Prostate gland (tissue), 2 donors: ENCODE data around the gene APOL2. TPM values are rescaled to one million over a fixed set of nuclear protein-coding genes. Genes with fewer than 3 reads are reported as not detected.

Experiments
- DNase-seq: peaks from one replicate; pipeline ENCODE4 v3.0.0-alpha.2; 2019; ENCODE audit warnings: low spot score
- H3K27ac ChIP-seq, 2 donors: fragments of 200-600 bp; sonication (generic); 2 replicates each; pipeline ENCODE4 v1.5.1; 2017 to 2019
- H3K27me3 ChIP-seq: fragments of 200-600 bp; sonication (generic); replicated peaks from 2 replicates; pipeline ENCODE4 v1.5.1; 2019; ENCODE audit not compliant: insufficient read depth
- H3K36me3 ChIP-seq, 2 donors: fragments of 200-600 bp; sonication (generic); 1 replicate in 1 of 2; 2 replicates in 1 of 2; pipeline versions ENCODE4 v1.5.1 to v1.8.1; 2017 to 2019
- H3K4me1 ChIP-seq: fragments of 200-600 bp; sonication (generic); replicated peaks from 2 replicates; pipeline ENCODE4 v1.5.1; 2019
- H3K4me3 ChIP-seq, 2 donors: fragments of 200-600 bp; sonication (generic); 2 replicates each; pipeline ENCODE4 v1.5.1; 2017 to 2019
- H3K9me3 ChIP-seq: fragments of 200-600 bp; sonication (generic); 2 replicates; pipeline ENCODE4 v1.5.1; 2017
- POLR2A ChIP-seq: fragments of 450-650 bp; IDR thresholded peaks from one replicate; pipeline ENCODE4 v1.6.1; 2016; ENCODE audit warnings: antibody characterized with exemption, mild to moderate bottlenecking
- POLR2AphosphoS5 ChIP-seq: sonication (generic); formaldehyde crosslinking; IDR thresholded peaks from one replicate; pipeline ENCODE4 v1.6.1; 2017; ENCODE audit warnings: antibody characterized with exemption
- WGBS: methylation state at CpG from one replicate; pipeline ENCODE4 v1.1.5; 2018; 5-methylcytosine and 5-hydroxymethylcytosine counted together
- intact Hi-C: fragments of 100-400 bp; cut with DNase I; formaldehyde crosslinking; loops from one replicate; pipeline ENCODE4 v1.14.2; 2022
- total RNA-seq, 2 donors: library from RNA; depleted of rRNA; stranded (reverse); fragments of >200 nt; gene quantifications; one replicate each; pipeline ENCODE4 v1.1.0, GENCODE V29; 2016
- TF ChIP-seq, protein P1 (sequence below), 4 experiments: fragments of 200-600 bp in 2 of 4; fragments of 450-650 bp in 2 of 4; sonication (generic) in 2 of 4; IDR thresholded peaks; 1 replicate in 3 of 4; 2 replicates in 1 of 4; pipeline ENCODE4 v1.5.1; 2016 to 2019; ENCODE audit warnings: antibody characterized with exemption in 4 of 4, mild to moderate bottlenecking in 2 of 4, moderate library complexity in 2 of 4

APOL2 gene
- total RNA-seq, 2 donors from 2014 or later, result 35.2 to 64.1 TPM

DNA sequence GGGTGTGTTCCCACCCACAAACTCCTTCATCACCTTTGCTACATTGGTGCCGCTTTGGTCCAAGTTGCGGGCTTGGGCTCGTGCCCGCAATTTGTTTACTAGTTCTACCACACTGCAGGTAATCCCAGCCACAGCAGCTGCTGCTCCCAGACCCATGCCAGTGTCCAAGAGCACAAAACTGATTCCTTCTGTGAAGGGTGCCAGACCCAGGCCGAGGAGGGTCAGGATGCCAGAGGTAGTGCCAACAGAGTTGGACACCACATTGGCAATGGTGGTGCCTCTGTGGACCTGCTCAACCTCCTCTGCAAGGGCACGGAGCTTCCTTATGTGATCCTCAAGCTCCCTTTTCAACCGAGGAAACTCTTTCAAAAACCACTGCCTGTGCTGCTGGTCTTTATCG is 11.5 kb downstream of the APOL2 start:
- Histone ChIP-seq H3K36me3 (peaks cover 0 to 6% of the 10 kb centered on the region in 2 donors), H3K9me3 (no peaks in the 10 kb centered on the region), H3K27me3 (no peaks in the 10 kb centered on the region), H3K4me1 (no peaks in the 10 kb centered on the region), H3K27ac (no peak overlapping the region), H3K4me3 (no peak overlapping the region)
- TF ChIP-seq POLR2A (no peak), POLR2AphosphoS5 (no peak)
- TF ChIP-seq, protein P1, sequence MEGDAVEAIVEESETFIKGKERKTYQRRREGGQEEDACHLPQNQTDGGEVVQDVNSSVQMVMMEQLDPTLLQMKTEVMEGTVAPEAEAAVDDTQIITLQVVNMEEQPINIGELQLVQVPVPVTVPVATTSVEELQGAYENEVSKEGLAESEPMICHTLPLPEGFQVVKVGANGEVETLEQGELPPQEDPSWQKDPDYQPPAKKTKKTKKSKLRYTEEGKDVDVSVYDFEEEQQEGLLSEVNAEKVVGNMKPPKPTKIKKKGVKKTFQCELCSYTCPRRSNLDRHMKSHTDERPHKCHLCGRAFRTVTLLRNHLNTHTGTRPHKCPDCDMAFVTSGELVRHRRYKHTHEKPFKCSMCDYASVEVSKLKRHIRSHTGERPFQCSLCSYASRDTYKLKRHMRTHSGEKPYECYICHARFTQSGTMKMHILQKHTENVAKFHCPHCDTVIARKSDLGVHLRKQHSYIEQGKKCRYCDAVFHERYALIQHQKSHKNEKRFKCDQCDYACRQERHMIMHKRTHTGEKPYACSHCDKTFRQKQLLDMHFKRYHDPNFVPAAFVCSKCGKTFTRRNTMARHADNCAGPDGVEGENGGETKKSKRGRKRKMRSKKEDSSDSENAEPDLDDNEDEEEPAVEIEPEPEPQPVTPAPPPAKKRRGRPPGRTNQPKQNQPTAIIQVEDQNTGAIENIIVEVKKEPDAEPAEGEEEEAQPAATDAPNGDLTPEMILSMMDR (IDR thresholded peaks at IDR 0.05), result no peak
- DNase-seq, result no peak
- intact Hi-C loops, result no loop called here
- WGBS, result 86% methylated on average over 8 of the region's 8 CpGs

DNA sequence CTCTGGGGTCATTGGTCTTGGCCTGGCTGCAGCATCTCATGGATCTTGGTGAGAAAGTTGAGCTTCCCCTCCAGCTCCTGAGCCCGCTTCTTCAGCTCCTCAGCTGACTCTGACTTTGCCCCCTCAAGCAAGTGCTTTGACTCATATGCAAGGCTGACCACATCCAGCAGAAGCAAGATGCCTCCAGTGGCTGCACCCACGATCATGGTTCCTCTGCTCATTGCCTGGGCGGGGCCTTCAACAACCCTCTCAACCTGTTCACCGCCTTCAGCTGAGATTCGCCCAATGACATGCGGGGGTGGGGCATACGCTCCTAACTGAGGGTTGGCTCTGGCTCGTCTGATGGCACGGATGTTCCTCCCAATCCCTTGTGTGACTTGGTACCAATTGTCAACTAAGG is 11.9 kb downstream of the APOL2 start:
- 93% methylated on average over 9 of the region's 9 CpGs for WGBS
- intact Hi-C loops, result no loop called here

DNA sequence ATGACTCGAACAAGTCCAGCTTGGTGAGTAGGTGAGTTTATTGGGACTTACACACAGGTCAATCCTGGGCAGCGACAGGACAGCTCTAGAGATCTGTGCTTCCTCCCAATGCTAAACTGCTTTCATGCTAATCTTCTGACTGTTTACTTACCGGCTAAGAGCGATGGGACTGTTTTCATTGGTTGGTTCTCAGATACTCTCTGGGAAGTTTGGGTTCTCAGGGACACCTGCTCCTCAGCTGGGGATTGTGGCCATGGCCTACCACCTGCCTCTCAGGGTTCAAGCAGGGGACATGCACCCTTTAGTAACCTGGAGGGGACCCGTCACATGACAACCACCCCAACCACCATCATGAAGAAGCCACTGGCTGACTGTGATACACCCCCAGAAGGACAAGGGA is 13.1 kb downstream of the APOL2 start:
- H3K9me3 ChIP-seq, result no peaks in the 10 kb centered on the region
- DNase-seq, result no peak
- intact Hi-C loops, result no loop called here
- no peak overlapping the region for H3K4me3 ChIP-seq
- no peaks in the 10 kb centered on the region for H3K27me3 ChIP-seq
- TF ChIP-seq POLR2AphosphoS5, result no peak
- TF ChIP-seq, protein P1 (IDR thresholded peaks at IDR 0.05), result no peak
- TF ChIP-seq POLR2A, result no peak
- no peak overlapping the region for H3K27ac ChIP-seq
- H3K36me3 ChIP-seq, result peaks cover 0 to 6% of the 10 kb centered on the region in 2 donors
- 96% methylated on average over 5 of the region's 5 CpGs for WGBS
- H3K4me1 ChIP-seq, result no peaks in the 10 kb centered on the region

More for the DNA sequence above, 11.9 kb downstream of the APOL2 start:
- H3K27ac ChIP-seq, result no peak overlapping the region
- H3K4me1 ChIP-seq, result no peaks in the 10 kb centered on the region
- no peaks in the 10 kb centered on the region for H3K27me3 ChIP-seq
- H3K9me3 ChIP-seq, result no peaks in the 10 kb centered on the region
- H3K4me3 ChIP-seq, result no peak overlapping the region
- no peak for DNase-seq
- peaks cover 0 to 6% of the 10 kb centered on the region in 2 donors for H3K36me3 ChIP-seq
- TF ChIP-seq, protein P1 (IDR thresholded peaks at IDR 0.05), result no peak
- no peak for TF ChIP-seq POLR2A
- no peak for TF ChIP-seq POLR2AphosphoS5

DNA sequence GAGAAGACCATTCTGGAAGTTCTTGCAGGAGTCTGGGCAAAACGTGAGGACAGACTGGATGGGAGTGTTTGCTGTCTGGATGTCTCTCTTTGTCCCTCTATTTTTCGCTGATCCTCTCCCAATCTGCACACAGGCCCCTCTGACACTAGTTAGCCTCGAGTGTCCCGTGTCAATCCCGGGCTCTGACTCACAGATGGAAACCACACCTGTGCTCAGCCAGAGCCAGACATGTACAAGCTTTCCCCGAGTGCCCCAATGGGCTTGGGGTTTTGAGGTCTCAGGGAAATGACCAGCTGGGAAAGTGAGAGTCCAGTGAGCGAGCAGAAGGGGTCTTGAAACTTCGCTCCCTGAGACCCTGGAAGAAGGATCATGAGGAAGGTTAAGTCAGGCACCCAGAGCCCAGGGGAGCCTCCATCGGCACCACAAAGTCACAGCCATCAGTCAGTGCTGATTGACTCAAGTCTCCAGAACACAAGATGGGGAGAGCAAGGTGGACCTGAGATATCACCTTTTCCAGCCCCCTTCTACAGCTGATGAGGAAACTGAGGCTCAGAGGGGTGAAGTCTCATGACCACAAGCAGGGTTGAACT is 13.9 kb downstream of the APOL2 start:
- no peak overlapping the region for H3K4me3 ChIP-seq
- no peak overlapping the region for H3K27ac ChIP-seq
- intact Hi-C loops, result no loop called here
- WGBS, result 81% methylated on average over 9 of the region's 9 CpGs
- peaks cover 3% of the 10 kb centered on the region for H3K4me1 ChIP-seq
- H3K27me3 ChIP-seq, result no peaks in the 10 kb centered on the region
- H3K9me3 ChIP-seq, result no peaks in the 10 kb centered on the region
- no peak for DNase-seq
- TF ChIP-seq, protein P1 (IDR thresholded peaks at IDR 0.05), result no peak
- TF ChIP-seq POLR2AphosphoS5, result no peak
- TF ChIP-seq POLR2A, result no peak
- peaks cover 0 to 6% of the 10 kb centered on the region in 2 donors for H3K36me3 ChIP-seq

DNA sequence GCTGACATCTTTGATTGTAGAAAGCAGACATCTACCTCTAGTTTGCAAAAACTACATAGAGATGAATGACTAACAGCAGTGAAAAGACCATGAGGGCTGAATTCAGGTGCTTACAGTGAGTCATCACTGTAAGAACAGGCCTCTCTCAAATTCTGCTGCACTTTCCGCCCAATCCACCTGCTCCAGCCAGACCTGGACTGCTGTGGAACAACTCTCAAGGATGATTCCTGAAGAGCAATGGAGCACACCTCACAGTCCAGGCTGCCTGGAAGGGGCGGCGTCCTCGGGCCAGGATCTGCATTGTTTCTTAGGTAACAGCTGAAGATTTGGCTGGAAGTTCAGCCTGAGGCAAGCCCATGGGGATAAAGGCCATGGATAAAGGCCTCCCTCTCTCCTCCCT is 15.1 kb downstream of the APOL2 start:
- intact Hi-C loops, result no loop called here
- no peak overlapping the region for H3K4me3 ChIP-seq
- TF ChIP-seq POLR2AphosphoS5 (no peak), POLR2A (no peak)
- TF ChIP-seq, protein P1 (IDR thresholded peaks at IDR 0.05), result no peak
- peaks cover 3% of the 10 kb centered on the region for H3K4me1 ChIP-seq
- DNase-seq, result no peak
- H3K36me3 ChIP-seq, result peaks cover 0 to 6% of the 10 kb centered on the region in 2 donors
- no peaks in the 10 kb centered on the region for H3K9me3 ChIP-seq
- 85% methylated on average over 4 of the region's 4 CpGs for WGBS
- H3K27me3 ChIP-seq, result no peaks in the 10 kb centered on the region
- no peak overlapping the region for H3K27ac ChIP-seq
